ENCODE results near the gene GIGYF2.

Gene GIGYF2

DNA sequence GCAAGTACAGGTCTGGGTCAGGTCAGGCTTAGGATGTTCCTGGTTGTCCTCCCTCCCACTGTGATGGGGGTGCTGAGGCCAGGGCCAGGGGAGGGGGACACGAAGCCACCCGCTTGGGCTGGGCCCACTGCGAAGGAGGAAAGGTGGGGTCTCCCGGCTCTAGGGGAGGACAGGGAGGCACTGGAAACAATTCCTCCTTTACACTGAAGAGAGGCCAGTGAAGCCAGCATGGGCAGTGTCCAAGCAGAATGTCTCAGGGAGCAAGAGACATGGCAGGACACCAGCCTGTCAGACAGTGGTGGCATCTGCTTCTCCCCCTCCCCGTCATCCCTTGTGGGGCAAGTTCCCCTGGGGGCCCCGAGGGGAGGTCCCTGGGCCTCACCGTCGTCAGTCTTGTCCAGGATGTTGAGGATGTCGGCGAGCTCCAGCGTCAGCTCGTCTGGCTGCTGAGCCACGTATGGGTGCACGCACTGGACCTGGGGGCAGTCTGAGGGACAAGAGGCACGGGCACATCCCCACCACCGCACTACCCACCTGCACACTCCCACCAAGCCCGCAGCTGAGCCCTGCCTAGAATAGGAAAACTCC is 183.7 kb downstream of the GIGYF2 start:
- H3K4me1 ChIP-seq (ENCODE audit: insufficient read depth, low read length), result no peaks in the 10 kb centered on the region
- no peaks in the 10 kb centered on the region for H3K36me3 ChIP-seq (ENCODE audit: insufficient read depth, low read length)
- no peak for TF ChIP-seq EZH2 (IDR thresholded peaks at IDR 0.05; ENCODE audit: borderline replicate concordance, low read depth, low read length, severe bottlenecking)
- TF ChIP-seq, protein P1, sequence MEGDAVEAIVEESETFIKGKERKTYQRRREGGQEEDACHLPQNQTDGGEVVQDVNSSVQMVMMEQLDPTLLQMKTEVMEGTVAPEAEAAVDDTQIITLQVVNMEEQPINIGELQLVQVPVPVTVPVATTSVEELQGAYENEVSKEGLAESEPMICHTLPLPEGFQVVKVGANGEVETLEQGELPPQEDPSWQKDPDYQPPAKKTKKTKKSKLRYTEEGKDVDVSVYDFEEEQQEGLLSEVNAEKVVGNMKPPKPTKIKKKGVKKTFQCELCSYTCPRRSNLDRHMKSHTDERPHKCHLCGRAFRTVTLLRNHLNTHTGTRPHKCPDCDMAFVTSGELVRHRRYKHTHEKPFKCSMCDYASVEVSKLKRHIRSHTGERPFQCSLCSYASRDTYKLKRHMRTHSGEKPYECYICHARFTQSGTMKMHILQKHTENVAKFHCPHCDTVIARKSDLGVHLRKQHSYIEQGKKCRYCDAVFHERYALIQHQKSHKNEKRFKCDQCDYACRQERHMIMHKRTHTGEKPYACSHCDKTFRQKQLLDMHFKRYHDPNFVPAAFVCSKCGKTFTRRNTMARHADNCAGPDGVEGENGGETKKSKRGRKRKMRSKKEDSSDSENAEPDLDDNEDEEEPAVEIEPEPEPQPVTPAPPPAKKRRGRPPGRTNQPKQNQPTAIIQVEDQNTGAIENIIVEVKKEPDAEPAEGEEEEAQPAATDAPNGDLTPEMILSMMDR (IDR thresholded peaks at IDR 0.05; ENCODE audit: borderline replicate concordance, extremely low read depth, low read length, poor library complexity, severe bottlenecking), result no peak
- H3K79me2 ChIP-seq (ENCODE audit: insufficient read depth, low read length), result no peaks in the 10 kb centered on the region
- H4K20me1 ChIP-seq (ENCODE audit: insufficient read depth, low read length), result no peaks in the 10 kb centered on the region
- H2AFZ ChIP-seq (ENCODE audit: low read depth, low read length), result no peak overlapping the region
- no peak overlapping the region for H3K4me2 ChIP-seq (ENCODE audit: insufficient read depth, low read length)
- no peak for DNase-seq
- no peak for ATAC-seq (ENCODE audit: insufficient read depth, low read depth)
- no peak overlapping the region for H3K27ac ChIP-seq (ENCODE audit: low read length)
- no peaks in the 10 kb centered on the region for H3K9me3 ChIP-seq (ENCODE audit: insufficient read depth, low read length, severe bottlenecking)
- H3K4me3 ChIP-seq (ENCODE audit: low read depth in 1 of 2, low read length in 2 of 2), result no peak overlapping the region
- H3K27me3 ChIP-seq (ENCODE audit: insufficient read depth, low read length, poor library complexity), result no peaks in the 10 kb centered on the region
- H3K9ac ChIP-seq (ENCODE audit: low read depth, low read length), result no peak overlapping the region

DNA sequence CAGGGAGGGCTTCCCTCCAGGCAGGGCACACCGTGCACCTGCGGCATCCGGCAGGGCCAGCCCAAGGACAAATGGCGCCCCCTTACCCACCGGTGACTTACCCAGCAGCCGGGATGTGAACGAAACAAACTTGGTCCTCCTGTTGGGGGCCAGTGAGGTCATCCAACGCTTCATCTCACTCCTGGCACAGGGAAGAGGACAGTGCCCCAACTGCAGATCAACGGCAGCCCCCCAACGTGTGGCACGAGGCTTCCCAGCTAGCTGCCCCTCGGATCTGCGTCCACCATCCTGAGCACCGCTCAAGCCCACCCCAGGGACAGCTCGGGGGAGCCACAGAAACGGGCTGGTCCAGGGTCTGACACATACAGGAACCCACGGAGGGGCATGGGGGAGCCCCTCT is 185.0 kb downstream of the GIGYF2 start:
- ATAC-seq (ENCODE audit: insufficient read depth, low read depth) (no peak), DNase-seq (no peak)
- Histone ChIP-seq H3K4me2 (ENCODE audit: insufficient read depth, low read length) (no peak overlapping the region), H3K9ac (ENCODE audit: low read depth, low read length) (no peak overlapping the region), H4K20me1 (ENCODE audit: insufficient read depth, low read length) (no peaks in the 10 kb centered on the region), H3K4me3 (ENCODE audit: low read depth in 1 of 2, low read length in 2 of 2) (no peak overlapping the region), H3K79me2 (ENCODE audit: insufficient read depth, low read length) (no peaks in the 10 kb centered on the region), H3K27ac (ENCODE audit: low read length) (no peak overlapping the region), H3K27me3 (ENCODE audit: insufficient read depth, low read length, poor library complexity) (no peaks in the 10 kb centered on the region), H3K36me3 (ENCODE audit: insufficient read depth, low read length) (no peaks in the 10 kb centered on the region), H3K4me1 (ENCODE audit: insufficient read depth, low read length) (no peaks in the 10 kb centered on the region), H2AFZ (ENCODE audit: low read depth, low read length) (no peak overlapping the region), H3K9me3 (ENCODE audit: insufficient read depth, low read length, severe bottlenecking) (no peaks in the 10 kb centered on the region)
- no peak for TF ChIP-seq EZH2 (IDR thresholded peaks at IDR 0.05; ENCODE audit: borderline replicate concordance, low read depth, low read length, severe bottlenecking)
- TF ChIP-seq, protein P1 (IDR thresholded peaks at IDR 0.05; ENCODE audit: borderline replicate concordance, extremely low read depth, low read length, poor library complexity, severe bottlenecking), result no peak

DNA sequence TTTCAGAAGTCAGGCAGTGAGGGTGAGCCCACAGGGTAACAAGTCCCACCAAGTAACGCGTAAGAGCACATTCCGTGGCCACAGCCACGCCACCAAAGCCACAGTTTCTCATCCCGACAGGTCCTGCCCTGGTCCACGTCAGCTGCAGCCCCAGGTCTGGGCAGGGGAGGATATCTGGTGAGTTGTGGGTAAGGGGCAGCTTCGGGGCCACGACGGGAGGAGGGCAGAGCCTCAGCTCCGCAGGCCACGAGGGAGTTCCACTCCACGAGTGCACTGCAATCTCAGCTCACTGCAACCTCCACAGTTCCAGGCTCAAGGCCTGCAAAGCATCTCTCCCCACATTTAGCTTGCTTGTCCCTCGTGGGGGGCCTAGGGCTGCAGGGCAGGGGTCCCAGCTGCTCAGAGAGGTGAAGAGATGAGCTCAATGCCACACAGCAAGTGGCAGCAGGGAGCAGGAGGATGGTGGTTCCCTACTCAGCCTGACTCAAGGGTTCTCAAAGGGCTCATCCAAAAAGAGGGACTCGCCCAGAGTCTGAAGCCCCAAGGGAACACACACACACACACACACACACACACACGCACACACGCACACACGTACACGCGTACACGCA is 185.5 kb downstream of the GIGYF2 start:
- ATAC-seq (ENCODE audit: insufficient read depth, low read depth), result no peak
- H3K4me2 ChIP-seq (ENCODE audit: insufficient read depth, low read length), result no peak overlapping the region
- no peaks in the 10 kb centered on the region for H3K4me1 ChIP-seq (ENCODE audit: insufficient read depth, low read length)
- H3K9ac ChIP-seq (ENCODE audit: low read depth, low read length), result no peak overlapping the region
- H3K36me3 ChIP-seq (ENCODE audit: insufficient read depth, low read length), result no peaks in the 10 kb centered on the region
- H3K27me3 ChIP-seq (ENCODE audit: insufficient read depth, low read length, poor library complexity), result no peaks in the 10 kb centered on the region
- no peak overlapping the region for H2AFZ ChIP-seq (ENCODE audit: low read depth, low read length)
- no peaks in the 10 kb centered on the region for H4K20me1 ChIP-seq (ENCODE audit: insufficient read depth, low read length)
- DNase-seq, result no peak
- H3K9me3 ChIP-seq (ENCODE audit: insufficient read depth, low read length, severe bottlenecking), result no peaks in the 10 kb centered on the region
- H3K79me2 ChIP-seq (ENCODE audit: insufficient read depth, low read length), result no peaks in the 10 kb centered on the region
- no peak overlapping the region for H3K27ac ChIP-seq (ENCODE audit: low read length)
- TF ChIP-seq, protein P1 (IDR thresholded peaks at IDR 0.05; ENCODE audit: borderline replicate concordance, extremely low read depth, low read length, poor library complexity, severe bottlenecking), result no peak
- no peak for TF ChIP-seq EZH2 (IDR thresholded peaks at IDR 0.05; ENCODE audit: borderline replicate concordance, low read depth, low read length, severe bottlenecking)
- no peak overlapping the region for H3K4me3 ChIP-seq (ENCODE audit: low read depth in 1 of 2, low read length in 2 of 2)
